Cerebellar nuclear complex (tissue), 1 donor: ENCODE measurements around the gene PCGF5.
"Not testable (repeated sequence)": the region's sequence is repeated elsewhere in the genome, so short reads cannot be mapped to it uniquely, and the experiment has no call there.

ENCODE experiments used
- DNase-seq, 2 experiments: peaks; one replicate each; lab custom pipeline; 2025; lab: John Stamatoyannopoulos, UW

PCGF5 gene

GRCh38 chr10:91220194-91220953 lies at the start of gene PCGF5:
TSS of gene PCGF5 (plus strand) at chr10:91220663. CDS start at chr10:91222872, 2,209 bp downstream.
- DNase-seq, result peak; percentile 48 to 61

- DNase-seq, result no peak
These were observed 49.0 kb upstream of the PCGF5 start for GRCh38 chr10:91171485-91171884.

- no peak for DNase-seq
These were observed 48.1 kb upstream of the PCGF5 start for GRCh38 chr10:91172348-91172747.

- DNase-seq, result no peak
These were observed 35.1 kb upstream of the PCGF5 start for GRCh38 chr10:91185239-91185875.

GRCh38 chr10:91187156-91187555 lies 33.3 kb upstream of the PCGF5 start:
- DNase-seq, result no peak

GRCh38 chr10:91188010-91188409 lies 32.5 kb upstream of the PCGF5 start:
- DNase-seq, result not testable (repeated sequence)

- no peak for DNase-seq
These were observed 31.6 kb upstream of the PCGF5 start for GRCh38 chr10:91188889-91189288.

GRCh38 chr10:91190388-91190870 lies 30.0 kb upstream of the PCGF5 start:
- no peak for DNase-seq

GRCh38 chr10:91190876-91191583 lies 29.4 kb upstream of the PCGF5 start:
- DNase-seq, result no peak

- no peak for DNase-seq
These were observed 28.9 kb upstream of the PCGF5 start for GRCh38 chr10:91191584-91191919.

GRCh38 chr10:91194497-91195179 lies 25.8 kb upstream of the PCGF5 start:
- DNase-seq, result no peak

- DNase-seq, result no peak
These were observed 24.0 kb upstream of the PCGF5 start for GRCh38 chr10:91196268-91197048.

- DNase-seq, result no peak
These were observed 23.3 kb upstream of the PCGF5 start for GRCh38 chr10:91197127-91197526.

GRCh38 chr10:91198781-91199180 lies 21.7 kb upstream of the PCGF5 start:
- DNase-seq, result no peak

GRCh38 chr10:91200314-91201212 lies 19.9 kb upstream of the PCGF5 start:
- DNase-seq, result no peak

GRCh38 chr10:91201213-91201996 lies 19.1 kb upstream of the PCGF5 start:
- DNase-seq, result no peak

GRCh38 chr10:91206427-91206826 lies 14.0 kb upstream of the PCGF5 start:
- no peak for DNase-seq

GRCh38 chr10:91206837-91207474 lies 13.5 kb upstream of the PCGF5 start:
- DNase-seq, result no peak

GRCh38 chr10:91208642-91209041 lies 11.8 kb upstream of the PCGF5 start:
- no peak for DNase-seq
